HG02885 (cell line): ENCODE data around the gene GJD4.

Experiments
- ATAC-seq: cut with Tn5 transposase; IDR thresholded peaks from one replicate; pipeline ENCODE4 v1.9.1; 2021; ENCODE audit warnings: mild to moderate bottlenecking; ENCODE audit not compliant: unreplicated experiment, poor library complexity

The GJD4 gene

GRCh38 chr10:35605191-35605590 lies at the start of gene GJD4:
GJD4 (plus strand) TSS chr10:35605341; CDS start chr10:35605568, 227 bp downstream.
- ATAC-seq = no peak

DNA sequence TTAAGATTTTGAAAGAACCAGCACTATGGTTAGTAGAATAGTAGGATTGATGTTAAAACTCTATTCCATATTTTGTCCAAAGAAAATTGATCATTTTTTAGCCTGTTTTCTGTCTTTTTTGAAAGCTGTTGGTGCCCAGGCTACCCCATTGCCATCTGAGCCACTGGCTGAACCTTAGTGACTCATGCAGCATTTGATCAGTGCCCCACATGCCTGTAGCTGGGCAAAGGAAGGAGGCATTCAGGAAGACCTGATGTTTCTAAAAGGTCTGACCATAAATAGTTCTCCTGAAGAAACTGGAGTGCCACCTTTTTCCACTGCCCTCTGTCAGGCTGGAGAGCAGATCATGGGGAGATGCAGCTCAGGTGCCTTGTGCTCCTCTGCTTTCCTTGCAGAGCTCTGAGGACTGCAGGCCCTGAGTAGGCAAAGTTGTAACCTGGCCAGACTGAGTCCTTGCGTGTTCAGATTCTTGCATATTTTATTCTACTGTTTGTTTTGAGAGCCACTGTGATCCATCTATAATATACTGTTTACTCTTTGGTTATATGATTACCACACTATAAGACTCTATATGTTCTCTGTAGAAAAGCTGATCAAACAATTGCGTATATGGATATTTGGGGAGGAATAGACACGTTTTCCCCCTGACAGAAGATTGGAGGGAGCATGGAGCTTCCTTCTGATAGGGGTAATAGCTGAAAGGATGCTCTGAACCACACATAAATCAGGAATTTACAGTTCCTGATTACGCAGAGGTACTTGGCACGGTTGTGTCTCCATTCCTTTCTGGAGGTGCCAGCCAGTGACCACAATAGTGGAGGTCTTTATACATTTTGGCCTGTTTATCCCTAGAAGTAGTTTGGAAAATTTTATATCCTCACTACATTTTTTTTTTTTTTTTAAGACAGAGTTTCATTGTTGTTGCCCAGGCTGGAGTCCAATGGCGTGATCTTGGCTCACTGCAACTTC lies 48.9 kb upstream of the GJD4 start:
- no peak for ATAC-seq

- no peak for ATAC-seq
These were observed 46.9 kb upstream of the GJD4 start for GRCh38 chr10:35558276-35558675.

DNA sequence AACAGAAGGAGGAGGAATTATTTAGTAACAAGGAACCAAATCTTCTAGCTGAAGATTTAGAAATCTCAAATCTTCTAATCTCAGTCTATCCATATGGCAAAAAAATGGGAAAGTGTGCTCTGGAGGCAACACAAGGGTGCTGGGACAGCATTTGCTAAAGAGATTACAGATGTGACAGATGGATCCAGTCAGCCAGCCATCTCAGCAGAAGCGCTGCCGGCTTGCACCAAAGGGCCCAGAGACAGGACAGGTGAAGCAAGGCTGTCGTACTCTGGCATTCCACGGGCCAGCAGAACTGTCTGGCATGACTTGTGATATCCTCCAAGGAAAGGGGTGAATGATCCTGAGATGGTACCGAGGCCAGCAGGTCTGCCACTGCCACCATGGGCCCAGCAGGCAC lies 45.7 kb upstream of the GJD4 start:
- no peak for ATAC-seq

- no peak for ATAC-seq
These were observed 43.4 kb upstream of the GJD4 start for GRCh38 chr10:35561715-35562114.

DNA sequence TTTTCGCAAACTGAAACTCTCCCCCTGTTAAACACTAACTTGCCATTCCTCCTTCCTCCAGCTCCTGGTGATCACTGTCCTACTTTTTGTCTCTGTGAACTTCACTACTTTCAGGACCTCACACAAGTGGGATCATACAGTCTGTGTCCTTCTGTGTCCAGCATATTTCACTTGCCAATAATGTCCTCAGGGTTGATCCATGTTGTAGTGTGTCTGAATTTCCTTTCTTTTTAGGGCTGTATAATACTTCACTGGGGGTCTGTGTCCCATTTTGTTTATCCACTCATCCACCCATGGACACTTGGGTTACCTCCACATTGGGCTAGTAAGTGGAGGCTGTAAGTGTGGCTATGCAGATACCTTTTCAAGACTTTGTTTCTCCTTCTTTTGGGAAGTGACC lies 42.7 kb upstream of the GJD4 start:
- no peak for ATAC-seq

DNA sequence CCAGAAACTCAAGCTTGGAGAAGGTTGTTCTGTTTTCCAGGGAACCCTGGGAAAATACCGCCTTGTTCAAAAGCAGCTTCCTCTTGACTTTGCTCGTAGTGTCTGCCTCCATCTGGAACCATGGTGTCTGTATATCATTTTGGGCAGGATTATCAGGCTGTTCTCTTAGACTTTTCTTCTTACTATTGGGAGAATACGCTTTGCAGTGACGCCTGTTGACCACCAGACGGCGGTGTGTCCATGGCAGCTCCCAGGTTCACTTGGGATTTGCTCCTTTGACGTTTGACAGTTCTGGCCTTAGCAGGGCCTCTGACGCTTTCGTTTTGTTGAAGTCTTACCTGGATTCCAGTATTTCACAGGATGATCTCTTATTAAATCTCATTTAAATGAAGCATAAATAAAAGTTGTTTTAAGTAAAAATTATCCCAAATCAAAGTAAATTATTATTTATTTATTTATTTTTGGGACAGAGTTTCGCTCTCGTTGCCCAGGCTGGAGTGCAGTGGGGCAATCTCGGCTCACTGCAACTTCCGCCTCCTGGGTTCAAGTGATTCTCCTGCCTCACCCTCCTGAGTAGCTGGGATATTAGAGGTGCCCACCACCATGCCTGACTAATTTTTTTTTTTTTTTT lies 41.8 kb upstream of the GJD4 start:
- peak; percentile 76 for ATAC-seq

- peak; percentile 70 for ATAC-seq
These were observed 40.7 kb upstream of the GJD4 start for GRCh38 chr10:35564341-35564968.

DNA sequence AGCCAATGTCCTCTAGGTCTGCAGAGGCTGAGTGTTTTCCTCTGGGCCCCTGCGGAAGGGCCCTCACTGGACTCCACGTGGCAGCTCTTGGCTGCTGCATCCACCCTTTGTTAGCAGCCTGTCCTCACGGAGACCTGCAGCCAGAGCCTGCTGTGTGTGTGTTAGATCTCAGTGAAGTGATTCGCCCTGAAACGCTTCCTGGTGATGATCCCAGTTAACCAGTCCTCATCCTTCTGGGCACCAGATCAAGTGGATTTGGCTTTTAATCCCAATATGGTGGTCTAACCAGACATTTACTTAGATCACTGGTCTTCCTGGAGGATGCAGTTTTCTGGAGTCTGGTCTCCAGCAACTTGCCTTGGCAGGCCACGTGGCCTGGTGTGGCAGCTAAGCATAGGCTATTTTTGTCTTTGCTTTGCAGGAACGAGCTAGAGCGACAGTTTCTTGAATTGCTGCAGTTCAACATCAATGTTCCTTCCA lies 39.5 kb upstream of the GJD4 start:
- no peak for ATAC-seq

DNA sequence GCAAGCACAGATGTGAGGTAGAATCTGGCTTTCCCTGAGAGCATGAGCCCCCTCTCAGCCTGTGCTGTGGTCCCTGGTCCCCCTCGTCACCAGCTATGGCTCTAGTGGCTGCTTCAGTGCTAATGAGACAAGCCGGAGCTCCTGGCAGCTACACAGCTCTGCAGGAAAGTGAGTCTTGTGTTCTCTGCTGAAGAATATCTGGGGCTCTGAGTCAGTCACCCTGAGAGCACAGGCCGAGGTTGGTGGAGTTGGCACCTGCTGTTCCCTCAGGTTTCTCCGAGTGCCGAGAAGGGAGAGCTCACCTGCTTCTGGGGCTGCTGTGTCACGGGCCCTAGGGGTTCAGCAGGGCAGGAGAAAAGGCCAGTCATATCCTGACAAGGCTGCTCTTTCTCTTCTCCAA lies 37.2 kb upstream of the GJD4 start:
- ATAC-seq = no peak

GRCh38 chr10:35568483-35569015 lies 36.6 kb upstream of the GJD4 start:
- no peak for ATAC-seq

DNA sequence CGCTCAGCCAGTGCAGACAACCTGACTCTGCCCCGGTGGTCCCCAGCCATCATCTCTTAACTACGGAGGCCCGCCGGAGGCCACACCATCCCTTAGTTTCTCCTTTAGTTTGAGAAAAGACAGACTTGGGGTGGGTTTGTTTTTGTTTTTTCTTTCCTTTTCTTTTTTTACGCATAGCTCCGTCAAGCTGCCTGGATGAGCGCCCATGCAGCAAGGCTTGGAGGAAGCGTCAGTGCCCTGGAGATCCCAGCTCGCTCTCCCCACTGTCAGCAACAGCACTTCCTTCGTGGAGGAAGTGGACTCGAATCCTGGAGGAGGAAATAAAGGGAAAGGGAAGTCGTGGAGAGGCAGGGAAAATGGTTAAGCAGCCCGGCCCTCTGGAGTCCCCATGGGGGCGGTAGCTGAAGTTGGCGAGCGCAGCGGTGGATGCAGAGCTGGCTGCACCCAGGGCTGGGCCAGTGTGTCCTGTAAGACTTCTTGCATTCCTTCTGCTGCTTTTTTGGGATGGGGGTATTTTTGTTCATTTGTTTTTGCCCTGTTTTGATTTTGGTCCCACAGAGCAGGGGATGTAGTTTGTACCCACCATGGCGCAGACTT lies 35.9 kb upstream of the GJD4 start:
- ATAC-seq = no peak

GRCh38 chr10:35569836-35570235 lies 35.3 kb upstream of the GJD4 start:
- no peak for ATAC-seq

GRCh38 chr10:35570397-35570796 lies 34.7 kb upstream of the GJD4 start:
- ATAC-seq = no peak

GRCh38 chr10:35572583-35572982 lies 32.6 kb upstream of the GJD4 start:
- no peak for ATAC-seq

DNA sequence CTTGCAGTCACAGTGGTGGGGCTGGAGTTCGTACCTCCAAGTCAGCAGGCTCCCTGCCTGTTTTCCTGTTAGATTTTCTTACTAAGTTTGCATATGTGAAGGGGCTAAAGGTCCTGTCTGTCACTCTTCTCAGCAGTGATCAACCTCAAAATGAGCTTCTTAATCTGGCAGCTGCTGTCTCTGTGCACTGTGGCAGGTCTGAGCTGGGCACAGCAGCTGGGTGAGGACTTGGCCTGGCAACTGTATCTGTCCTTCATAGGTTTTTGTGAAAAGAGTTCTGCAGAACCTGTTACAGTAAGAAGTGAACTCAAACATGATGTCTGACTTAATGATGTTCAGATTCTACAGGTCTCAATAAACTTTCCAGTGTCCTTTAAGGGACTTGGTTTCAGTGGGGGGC lies 31.3 kb upstream of the GJD4 start:
- ATAC-seq = no peak

GRCh38 chr10:35574924-35575352 lies 30.2 kb upstream of the GJD4 start:
- ATAC-seq = no peak

DNA sequence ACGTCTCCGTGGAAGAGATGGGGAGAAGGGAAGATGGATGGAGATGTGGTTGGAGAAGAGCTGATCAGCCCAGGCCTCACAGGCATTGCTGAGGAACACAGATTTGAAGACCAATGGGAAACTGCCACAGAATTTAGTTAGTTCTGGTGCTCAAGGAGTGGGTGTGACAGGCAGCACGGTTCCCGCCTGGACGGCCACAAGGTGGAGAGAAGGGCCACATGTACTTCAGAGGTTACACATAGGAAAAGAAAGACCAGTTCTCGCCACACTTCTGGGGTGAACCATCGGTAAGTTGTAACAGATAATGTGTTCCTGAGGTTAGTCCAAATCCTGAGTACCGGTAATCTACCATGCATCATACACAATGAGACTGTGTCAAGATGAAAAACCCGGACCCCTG lies 29.5 kb upstream of the GJD4 start:
- ATAC-seq = no peak

- ATAC-seq = no peak
These were observed 28.4 kb upstream of the GJD4 start for GRCh38 chr10:35576730-35577129.

GRCh38 chr10:35577926-35578617 lies 27.1 kb upstream of the GJD4 start:
- no peak for ATAC-seq
